Loucy (cell line): ENCODE data around the gene CLDN6.
"Not testable (repeated sequence)": the region's sequence is repeated elsewhere in the genome, so short reads cannot be mapped to it uniquely, and the experiment has no call there.

Experiments used
- H2AFZ ChIP-seq: fragments of 200-600 bp; sonication (generic); 2 replicates; pipeline ENCODE4 v1.6.0; 2016; ENCODE audit warnings: antibody characterized with exemption, mild to moderate bottlenecking, low read length, moderate library complexity
- H3F3A ChIP-seq: fragments of 200-600 bp; 2 replicates; pipeline ENCODE4 v1.6.0; 2016; ENCODE audit warnings: antibody characterized with exemption, low read depth, mild to moderate bottlenecking
- H3K27me3 ChIP-seq: fragments of 200-600 bp; sonication (generic); 2 replicates; pipeline ENCODE4 v1.6.1; 2014; ENCODE audit warnings: low read length, mild to moderate bottlenecking; ENCODE audit not compliant: insufficient read depth, poor library complexity, severe bottlenecking
- H3K36me3 ChIP-seq: fragments of 200-600 bp; sonication (generic); 2 replicates; pipeline ENCODE4 v1.6.1; 2016; ENCODE audit warnings: low read length; ENCODE audit not compliant: insufficient read depth
- H3K4me1 ChIP-seq: fragments of 200-600 bp; sonication (generic); 2 replicates; pipeline ENCODE4 v1.5.1; 2014; ENCODE audit warnings: low read length, mild to moderate bottlenecking; ENCODE audit not compliant: insufficient read depth, poor library complexity, severe bottlenecking
- H3K4me2 ChIP-seq: fragments of 200-600 bp; sonication (generic); 2 replicates; pipeline ENCODE4 v1.6.0; 2014; ENCODE audit warnings: antibody characterized with exemption, low read length, low read depth, mild to moderate bottlenecking; ENCODE audit not compliant: poor library complexity, severe bottlenecking
- H3K4me3 ChIP-seq: fragments of 200-600 bp; sonication (generic); 2 replicates; pipeline ENCODE4 v1.5.1; 2014; ENCODE audit warnings: low read length, mild to moderate bottlenecking, mixed read lengths; ENCODE audit not compliant: poor library complexity, severe bottlenecking
- H3K79me2 ChIP-seq: fragments of 200-600 bp; sonication (generic); 2 replicates; pipeline ENCODE4 v1.6.1; 2014; ENCODE audit warnings: low read length; ENCODE audit not compliant: insufficient read depth
- H3K9ac ChIP-seq: fragments of 200-600 bp; sonication (generic); 2 replicates; pipeline ENCODE4 v1.6.0; 2014; ENCODE audit warnings: mild to moderate bottlenecking, low read depth, low read length, moderate library complexity; ENCODE audit not compliant: poor library complexity, severe bottlenecking
- H3K9me2 ChIP-seq: fragments of 200-600 bp; sonication (generic); replicated peaks from 2 replicates; pipeline ENCODE4 v1.6.1; 2016; ENCODE audit warnings: low read depth, low read length, mixed read lengths
- H3K9me3 ChIP-seq: fragments of 200-600 bp; sonication (generic); 2 replicates; pipeline ENCODE4 v1.6.1; 2014; ENCODE audit warnings: mild to moderate bottlenecking, antibody characterized with exemption, low read length, low read depth; ENCODE audit not compliant: insufficient read depth
- H4K20me1 ChIP-seq: fragments of 200-600 bp; sonication (generic); 2 replicates; pipeline ENCODE4 v1.6.0; 2014; ENCODE audit warnings: antibody characterized with exemption, low read length, mild to moderate bottlenecking; ENCODE audit not compliant: insufficient read depth, poor library complexity, severe bottlenecking
- CTCF ChIP-seq: fragments of 200-600 bp; sonication (generic); conservative IDR thresholded peaks from 2 replicates; pipeline ENCODE4 v1.5.1; 2014; ENCODE audit warnings: mild to moderate bottlenecking, antibody characterized with exemption, low read length
- EZH2phosphoT487 ChIP-seq: fragments of 200-600 bp; IDR thresholded peaks from 2 replicates; pipeline ENCODE4 v1.6.1; 2018; ENCODE audit warnings: antibody characterized with exemption, mild to moderate bottlenecking, moderate library complexity, borderline replicate concordance

The CLDN6 gene

DNA sequence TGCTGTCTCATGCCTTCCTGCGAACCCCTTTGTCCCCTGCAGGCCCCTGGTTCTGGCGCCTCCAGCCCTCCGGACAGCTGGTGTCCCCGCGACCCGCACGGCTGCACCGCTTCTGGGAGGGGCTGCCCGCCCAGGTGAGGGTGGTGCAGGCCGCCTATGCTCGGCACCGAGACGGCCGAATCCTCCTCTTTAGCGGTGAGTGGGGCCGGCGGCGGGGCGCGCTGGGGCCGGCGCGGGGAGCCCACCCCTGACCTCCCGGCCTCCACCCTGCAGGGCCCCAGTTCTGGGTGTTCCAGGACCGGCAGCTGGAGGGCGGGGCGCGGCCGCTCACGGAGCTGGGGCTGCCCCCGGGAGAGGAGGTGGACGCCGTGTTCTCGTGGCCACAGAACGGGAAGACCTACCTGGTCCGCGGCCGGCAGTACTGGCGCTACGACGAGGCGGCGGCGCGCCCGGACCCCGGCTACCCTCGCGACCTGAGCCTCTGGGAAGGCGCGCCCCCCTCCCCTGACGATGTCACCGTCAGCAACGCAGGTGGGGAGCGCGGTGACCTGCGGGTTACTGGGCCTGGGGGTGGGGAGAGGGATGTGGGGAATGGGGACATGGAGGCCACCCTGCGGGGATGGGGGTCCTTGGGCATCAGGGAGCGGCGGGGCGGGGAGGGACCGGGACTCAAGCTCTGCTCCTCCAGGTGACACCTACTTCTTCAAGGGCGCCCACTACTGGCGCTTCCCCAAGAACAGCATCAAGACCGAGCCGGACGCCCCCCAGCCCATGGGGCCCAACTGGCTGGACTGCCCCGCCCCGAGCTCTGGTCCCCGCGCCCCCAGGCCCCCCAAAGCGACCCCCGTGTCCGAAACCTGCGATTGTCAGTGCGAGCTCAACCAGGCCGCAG is 40.4 kb upstream of the CLDN6 start:
- no peaks in the 10 kb centered on the region for H3F3A ChIP-seq
- H3K4me2 ChIP-seq: peak overlapping the region; percentile 63
- peak overlapping the region; percentile 82 for H3K4me3 ChIP-seq
- H3K79me2 ChIP-seq: peaks cover 18% of the 10 kb centered on the region; the same call in 1 of the 2 replicates
- H3K4me1 ChIP-seq: peaks cover 10% of the 10 kb centered on the region
- H3K27me3 ChIP-seq: no peaks in the 10 kb centered on the region
- H3K9me2 ChIP-seq: no peaks in the 10 kb centered on the region
- H2AFZ ChIP-seq: peak overlapping the region; percentile 70
- H3K9me3 ChIP-seq: no peaks in the 10 kb centered on the region
- peak overlapping the region; percentile 88 for H3K9ac ChIP-seq
- no peak for TF ChIP-seq EZH2phosphoT487
- TF ChIP-seq CTCF: no peak
- peaks cover 8% of the 10 kb centered on the region for H4K20me1 ChIP-seq
- no peaks in the 10 kb centered on the region for H3K36me3 ChIP-seq

- no peak overlapping the region for H2AFZ ChIP-seq
- peaks cover 10% of the 10 kb centered on the region for H3K4me1 ChIP-seq
- peak overlapping the region; percentile 88 for H3K9ac ChIP-seq
- TF ChIP-seq EZH2phosphoT487: no peak
- no peak for TF ChIP-seq CTCF
- H3K27me3 ChIP-seq: no peaks in the 10 kb centered on the region
- H4K20me1 ChIP-seq: peaks cover 8% of the 10 kb centered on the region
- peak overlapping the region; percentile 82 for H3K4me3 ChIP-seq
- no peaks in the 10 kb centered on the region for H3K9me2 ChIP-seq
- H3K9me3 ChIP-seq: no peaks in the 10 kb centered on the region
- no peaks in the 10 kb centered on the region for H3K36me3 ChIP-seq
- H3F3A ChIP-seq: no peaks in the 10 kb centered on the region
- H3K79me2 ChIP-seq: peaks cover 18% of the 10 kb centered on the region; the same call in 1 of the 2 replicates
- H3K4me2 ChIP-seq: peak overlapping the region; percentile 63
These were observed 39.5 kb upstream of the CLDN6 start for GRCh38 chr16:3057181-3058138.

DNA sequence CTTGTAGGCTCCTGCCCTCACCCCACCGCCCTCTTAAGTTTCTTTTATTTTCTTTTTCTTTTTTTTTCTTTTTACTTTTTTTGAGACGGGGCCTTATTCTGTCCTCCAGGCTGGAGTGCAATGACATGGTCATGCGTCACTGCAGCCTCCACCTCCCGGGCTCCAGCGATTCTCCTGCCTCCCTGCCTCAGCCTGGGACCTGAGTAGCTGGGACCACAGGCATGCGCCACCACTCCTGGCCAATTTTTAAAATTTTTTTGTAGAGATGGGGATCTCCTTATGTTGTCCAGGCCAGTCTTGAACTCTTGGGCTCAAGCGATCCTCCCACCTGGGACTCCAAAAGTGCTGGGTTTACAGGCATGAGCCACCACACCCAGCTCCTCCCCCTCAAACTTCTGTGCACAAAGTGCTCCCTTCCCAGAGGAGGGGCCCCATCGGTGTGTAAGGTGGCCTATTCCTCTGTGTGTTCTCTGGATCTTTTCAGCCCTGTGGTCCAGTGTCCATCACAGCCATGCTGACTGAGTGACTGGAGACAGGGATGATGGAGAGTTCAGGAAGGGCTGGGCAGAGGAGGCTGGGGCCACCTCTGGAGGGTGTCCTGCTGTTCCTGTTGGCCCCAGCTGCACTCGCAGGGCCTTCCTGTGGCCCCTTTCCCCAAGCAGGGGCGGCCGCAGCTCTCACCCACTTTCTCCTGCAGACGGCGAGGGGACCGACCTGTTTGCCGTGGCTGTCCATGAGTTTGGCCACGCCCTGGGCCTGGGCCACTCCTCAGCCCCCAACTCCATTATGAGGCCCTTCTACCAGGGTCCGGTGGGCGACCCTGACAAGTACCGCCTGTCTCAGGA is 38.6 kb upstream of the CLDN6 start:
- H3K9me2 ChIP-seq: no peaks in the 10 kb centered on the region
- no peaks in the 10 kb centered on the region for H3K27me3 ChIP-seq
- no peak overlapping the region for H3K9ac ChIP-seq
- H3K9me3 ChIP-seq: no peaks in the 10 kb centered on the region
- TF ChIP-seq CTCF (no peak), EZH2phosphoT487 (no peak)
- no peaks in the 10 kb centered on the region for H3F3A ChIP-seq
- peaks cover 10% of the 10 kb centered on the region for H3K4me1 ChIP-seq
- no peaks in the 10 kb centered on the region for H3K36me3 ChIP-seq
- peaks cover 8% of the 10 kb centered on the region for H4K20me1 ChIP-seq
- no peak overlapping the region for H3K4me3 ChIP-seq
- H2AFZ ChIP-seq: no peak overlapping the region
- peaks cover 18% of the 10 kb centered on the region; the same call in 1 of the 2 replicates for H3K79me2 ChIP-seq
- H3K4me2 ChIP-seq: peak overlapping the region; percentile 63

- not testable (repeated sequence) for H4K20me1 ChIP-seq, H3K9ac ChIP-seq, H3F3A ChIP-seq, H3K4me2 ChIP-seq, H3K4me3 ChIP-seq, H3K36me3 ChIP-seq, H3K9me2 ChIP-seq, H3K9me3 ChIP-seq, H3K27me3 ChIP-seq, H2AFZ ChIP-seq
- Histone ChIP-seq H3K4me1 (peaks cover 10% of the 10 kb centered on the region), H3K79me2 (peaks cover 18% of the 10 kb centered on the region; the same call in 1 of the 2 replicates)
These were observed 37.7 kb upstream of the CLDN6 start for GRCh38 chr16:3055734-3056115.
